DND-41 (cell line): ENCODE measurements around the gene NBAS.

Experiments used
- EZH2 ChIP-seq: IDR thresholded peaks from 3 replicates; pipeline ENCODE4 v1.6.1; 2012; ENCODE audit warnings: borderline replicate concordance, low read depth, mild to moderate bottlenecking, moderate library complexity, low read length, inconsistent platforms; ENCODE audit not compliant: severe bottlenecking
- TF ChIP-seq, protein P1 (sequence below): IDR thresholded peaks from 2 replicates; pipeline ENCODE4 v1.5.1; 2012; ENCODE audit warnings: borderline replicate concordance, low read length, moderate library complexity, mild to moderate bottlenecking; ENCODE audit not compliant: poor library complexity, severe bottlenecking; ENCODE audit errors: extremely low read depth

- TF ChIP-seq, protein P1, sequence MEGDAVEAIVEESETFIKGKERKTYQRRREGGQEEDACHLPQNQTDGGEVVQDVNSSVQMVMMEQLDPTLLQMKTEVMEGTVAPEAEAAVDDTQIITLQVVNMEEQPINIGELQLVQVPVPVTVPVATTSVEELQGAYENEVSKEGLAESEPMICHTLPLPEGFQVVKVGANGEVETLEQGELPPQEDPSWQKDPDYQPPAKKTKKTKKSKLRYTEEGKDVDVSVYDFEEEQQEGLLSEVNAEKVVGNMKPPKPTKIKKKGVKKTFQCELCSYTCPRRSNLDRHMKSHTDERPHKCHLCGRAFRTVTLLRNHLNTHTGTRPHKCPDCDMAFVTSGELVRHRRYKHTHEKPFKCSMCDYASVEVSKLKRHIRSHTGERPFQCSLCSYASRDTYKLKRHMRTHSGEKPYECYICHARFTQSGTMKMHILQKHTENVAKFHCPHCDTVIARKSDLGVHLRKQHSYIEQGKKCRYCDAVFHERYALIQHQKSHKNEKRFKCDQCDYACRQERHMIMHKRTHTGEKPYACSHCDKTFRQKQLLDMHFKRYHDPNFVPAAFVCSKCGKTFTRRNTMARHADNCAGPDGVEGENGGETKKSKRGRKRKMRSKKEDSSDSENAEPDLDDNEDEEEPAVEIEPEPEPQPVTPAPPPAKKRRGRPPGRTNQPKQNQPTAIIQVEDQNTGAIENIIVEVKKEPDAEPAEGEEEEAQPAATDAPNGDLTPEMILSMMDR, result no peak
- no peak for TF ChIP-seq EZH2
Observed at GRCh38 chr2:15348636-15349035, 212.5 kb downstream of the NBAS start.
